Measurements from ENCODE around the gene MAK.
"Not testable (repeated sequence)": the region's sequence is repeated elsewhere in the genome, so short reads cannot be mapped to it uniquely, and the experiment has no call there.

MAK gene, protein sequence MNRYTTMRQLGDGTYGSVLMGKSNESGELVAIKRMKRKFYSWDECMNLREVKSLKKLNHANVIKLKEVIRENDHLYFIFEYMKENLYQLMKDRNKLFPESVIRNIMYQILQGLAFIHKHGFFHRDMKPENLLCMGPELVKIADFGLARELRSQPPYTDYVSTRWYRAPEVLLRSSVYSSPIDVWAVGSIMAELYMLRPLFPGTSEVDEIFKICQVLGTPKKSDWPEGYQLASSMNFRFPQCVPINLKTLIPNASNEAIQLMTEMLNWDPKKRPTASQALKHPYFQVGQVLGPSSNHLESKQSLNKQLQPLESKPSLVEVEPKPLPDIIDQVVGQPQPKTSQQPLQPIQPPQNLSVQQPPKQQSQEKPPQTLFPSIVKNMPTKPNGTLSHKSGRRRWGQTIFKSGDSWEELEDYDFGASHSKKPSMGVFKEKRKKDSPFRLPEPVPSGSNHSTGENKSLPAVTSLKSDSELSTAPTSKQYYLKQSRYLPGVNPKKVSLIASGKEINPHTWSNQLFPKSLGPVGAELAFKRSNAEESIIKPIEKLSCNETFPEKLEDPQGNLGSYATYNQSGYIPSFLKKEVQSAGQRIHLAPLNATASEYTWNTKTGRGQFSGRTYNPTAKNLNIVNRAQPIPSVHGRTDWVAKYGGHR

DNA sequence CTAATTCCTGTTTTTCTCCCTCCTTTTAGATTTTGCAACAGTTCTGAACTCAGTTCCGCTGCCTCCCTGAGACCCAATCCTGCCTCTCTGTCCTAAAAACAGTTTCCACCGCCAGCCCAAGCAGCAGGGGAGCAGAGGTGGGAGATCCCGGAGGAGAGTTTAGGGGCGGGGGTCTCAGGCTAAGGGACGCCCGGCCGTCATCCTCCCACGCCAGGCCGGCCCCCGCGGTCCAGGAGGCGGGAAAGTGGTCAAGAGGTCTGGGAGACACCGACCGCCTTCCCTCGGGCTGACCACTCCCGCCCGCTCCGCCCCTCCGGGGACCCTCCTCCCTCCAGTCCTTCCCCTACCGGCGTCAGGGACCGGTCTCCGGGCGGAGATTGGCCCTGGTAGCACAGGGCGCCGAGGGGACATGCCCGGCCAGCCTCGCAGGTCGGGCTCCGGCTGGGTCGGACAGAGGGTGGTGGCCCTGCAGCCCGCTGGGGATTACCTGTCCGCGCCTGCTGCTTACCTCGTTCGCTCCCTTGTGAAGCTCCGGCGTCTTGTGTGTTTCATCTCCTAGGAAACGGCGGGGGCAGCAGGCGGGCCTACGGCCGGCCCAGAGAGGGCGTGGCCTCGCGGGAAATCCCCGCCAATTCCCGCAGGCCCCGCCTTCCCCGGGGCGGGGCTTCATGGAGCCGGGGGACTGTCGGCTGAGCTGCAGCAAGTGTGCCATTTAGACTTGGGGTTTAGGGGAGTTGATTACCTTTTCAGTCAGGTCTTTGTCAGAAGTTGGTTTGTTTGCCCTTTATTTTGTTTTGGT is at the start of gene MAK:
TSS of gene MAK (minus strand) at position 545 of the 799 bp plus-strand sequence. CDS start 7,891 bp downstream, outside the sequence.
- DNase-seq = peak; percentile 61 to 88

DNA sequence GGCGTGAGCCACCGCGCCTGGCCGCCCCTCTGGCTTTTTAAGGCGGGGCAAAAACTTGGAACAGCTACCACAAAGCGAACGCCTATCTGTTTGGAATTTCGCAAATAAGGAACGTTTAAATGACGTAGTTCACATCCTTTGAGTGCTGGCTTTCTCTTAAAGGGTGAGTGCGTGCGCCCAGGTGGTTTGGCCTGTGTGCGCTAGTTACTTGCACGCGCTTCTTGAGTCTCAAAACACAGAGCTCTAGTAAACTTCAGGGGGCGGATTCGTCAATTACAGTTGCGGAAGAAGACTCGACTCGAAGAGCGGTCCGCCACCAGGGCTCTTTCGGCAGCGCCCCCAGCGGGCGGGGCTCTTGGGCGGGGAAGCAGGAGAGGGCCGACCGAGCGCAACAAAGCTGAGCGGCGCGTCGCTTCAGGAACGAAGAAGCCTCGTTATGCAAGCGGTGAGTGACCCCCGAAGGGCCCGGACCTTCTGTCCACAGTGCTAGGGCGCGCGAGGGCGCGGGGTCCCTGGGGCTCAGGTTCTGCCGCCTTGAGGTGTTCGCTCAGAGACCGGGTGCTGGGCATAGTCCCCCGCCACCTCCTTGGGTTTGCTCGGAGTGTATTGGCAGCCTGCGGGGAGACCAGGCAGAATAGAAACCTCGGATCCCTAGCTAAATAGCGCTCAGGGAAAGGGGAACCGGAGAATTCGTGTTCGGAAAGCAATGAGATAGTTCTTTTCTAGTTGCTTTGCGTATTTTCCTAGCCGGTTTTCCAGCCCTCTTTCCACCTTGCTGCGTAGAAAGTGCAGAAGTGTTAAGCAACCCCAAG is 48.6 kb upstream of the MAK start, which contains the start of gene SYCP2L:
TSS of gene SYCP2L (plus strand) at position 362 of the 812 bp plus-strand sequence. CDS start at position 437, 75 bp downstream.
- DNase-seq = no peak

DNA sequence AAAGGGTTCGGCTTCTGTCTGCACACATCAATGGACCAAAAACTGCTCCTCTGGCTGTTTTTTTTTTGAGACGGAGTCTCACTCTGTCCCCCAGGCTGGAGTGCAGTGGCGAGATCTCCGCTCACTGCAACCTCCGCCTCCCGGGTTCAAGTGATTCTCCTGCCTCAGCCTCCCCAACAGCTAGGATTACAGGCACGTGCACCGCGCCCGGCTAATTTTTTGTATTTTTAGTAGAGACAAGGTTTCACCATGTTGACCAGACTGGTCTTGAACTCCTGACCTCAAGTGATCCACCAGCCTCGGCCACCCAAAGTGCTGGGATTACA is 48.0 kb upstream of the MAK start:
- not testable (repeated sequence) for DNase-seq

DNA sequence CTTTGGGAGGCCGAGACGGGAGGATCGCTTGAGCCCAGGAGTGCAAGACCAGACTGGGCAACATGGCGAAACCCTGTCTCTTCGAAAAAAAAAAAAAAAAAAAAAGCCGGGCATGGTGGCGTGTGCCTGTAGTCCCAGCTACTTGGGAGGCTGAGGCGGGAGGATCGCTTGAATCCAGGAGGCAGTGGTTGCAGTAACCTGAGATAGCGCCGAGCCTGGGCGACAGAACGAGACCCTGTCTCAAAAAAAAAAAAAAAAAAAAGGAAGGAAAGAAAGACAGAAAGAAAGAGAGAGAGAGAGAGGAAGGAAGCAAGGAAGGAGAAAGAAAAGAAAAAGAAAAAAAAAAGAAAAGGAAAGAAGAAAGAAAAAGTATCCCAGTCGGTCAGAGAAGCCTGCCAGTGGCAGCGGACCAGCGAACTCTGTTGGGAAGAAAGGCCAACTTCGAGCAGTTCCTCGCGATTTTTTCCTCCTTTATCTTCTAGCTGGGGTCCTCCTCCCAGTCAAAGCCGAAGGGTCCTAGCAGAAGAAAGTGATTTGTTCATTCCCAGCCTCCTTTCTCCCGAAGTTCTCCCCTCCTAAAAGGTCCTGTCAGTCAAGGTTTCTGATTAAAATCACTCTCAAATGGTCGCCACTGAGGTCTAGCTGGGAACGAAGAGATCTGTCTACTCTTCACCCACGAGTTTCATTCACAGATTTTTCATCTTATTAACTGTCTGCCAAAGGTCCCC is 46.1 kb upstream of the MAK start:
- DNase-seq = no peak

DNA sequence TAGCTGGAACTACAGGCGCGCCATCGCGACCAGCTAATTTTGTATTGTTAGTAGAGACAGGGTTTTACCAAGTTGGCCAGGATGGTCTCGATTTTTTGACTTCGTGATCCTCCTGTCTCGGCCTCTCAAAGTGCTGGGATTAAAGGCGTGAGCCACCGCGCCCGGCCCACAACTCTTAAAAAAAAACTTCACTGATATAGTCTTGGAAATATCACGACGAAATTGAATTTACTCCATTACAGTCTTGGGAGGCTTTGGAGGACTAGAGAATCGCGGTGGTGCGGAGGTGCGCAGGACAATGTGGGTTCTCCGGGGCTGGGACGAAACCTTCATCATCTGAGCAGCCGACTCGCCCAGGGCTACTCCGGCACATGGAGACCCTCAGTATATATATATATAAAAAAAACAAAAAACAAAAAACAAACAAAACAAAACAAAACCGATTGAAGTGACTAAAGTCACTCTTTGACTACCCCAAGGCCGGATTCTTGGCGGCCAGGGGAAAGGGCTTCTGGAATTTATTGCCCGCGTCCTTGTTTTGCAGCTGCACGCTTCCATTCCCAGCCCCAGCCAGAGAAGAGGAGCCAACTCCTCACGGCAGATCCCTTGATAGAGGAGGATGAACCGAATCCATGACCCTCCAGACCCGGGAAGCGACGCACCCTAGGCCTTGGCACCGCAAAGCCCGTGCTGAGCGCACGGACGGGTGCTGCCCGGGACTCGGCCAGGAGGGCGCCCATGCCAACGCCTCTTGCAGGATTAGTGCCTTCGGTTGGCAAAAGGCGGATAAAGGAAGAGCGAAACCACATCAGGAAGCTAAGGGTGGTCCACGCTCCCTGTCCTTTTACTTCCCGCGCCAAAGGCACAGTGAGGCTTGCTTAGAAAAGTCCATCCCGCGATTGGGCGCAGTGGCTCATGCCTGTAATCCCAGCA is 45.2 kb upstream of the MAK start:
- no peak for DNase-seq

DNA sequence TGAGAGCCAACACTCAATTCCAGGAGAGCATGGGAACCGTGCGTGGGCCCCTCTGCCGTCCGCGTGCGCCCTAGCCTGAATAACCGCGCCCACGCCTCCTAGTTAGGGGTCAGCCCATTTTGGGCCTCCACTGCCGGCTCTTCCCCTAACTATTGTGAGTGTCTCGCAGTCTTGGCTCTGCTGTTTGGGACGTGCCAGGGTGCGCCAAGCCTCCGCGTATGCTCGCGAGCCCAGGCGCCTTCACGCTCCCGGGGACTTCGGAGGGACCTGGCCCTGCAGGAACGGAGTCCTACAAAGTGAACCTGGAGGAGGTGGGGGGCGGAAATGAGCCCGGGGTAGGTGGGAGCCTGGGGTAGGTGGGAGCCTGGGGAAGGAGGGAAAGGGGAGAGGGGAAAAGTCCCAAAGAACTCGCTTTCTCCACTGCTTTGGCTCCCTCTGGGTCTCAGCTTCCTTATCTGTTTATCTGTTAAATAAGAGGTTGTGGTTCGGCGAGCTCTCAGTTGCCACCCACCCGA is 44.4 kb upstream of the MAK start:
- DNase-seq = no peak

DNA sequence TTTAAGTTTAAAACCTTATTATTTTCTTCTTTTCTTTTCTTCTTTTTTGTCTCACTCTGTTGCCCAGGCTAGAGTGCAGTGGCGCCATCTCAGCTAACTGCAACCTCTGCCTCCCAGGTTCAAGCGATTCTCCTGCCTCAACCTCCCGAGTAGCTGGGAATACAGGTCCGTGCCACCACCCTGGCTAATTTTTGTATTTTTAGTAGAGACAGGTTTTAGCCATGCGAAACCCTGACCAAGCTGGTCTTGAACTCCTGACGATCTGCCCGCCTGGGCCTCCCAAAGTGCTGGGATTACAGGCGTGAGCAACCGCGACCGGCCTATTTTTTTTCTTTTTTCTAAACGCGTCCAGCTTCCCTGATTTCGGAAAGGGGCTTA is 43.9 kb upstream of the MAK start:
- DNase-seq = not testable (repeated sequence)

DNA sequence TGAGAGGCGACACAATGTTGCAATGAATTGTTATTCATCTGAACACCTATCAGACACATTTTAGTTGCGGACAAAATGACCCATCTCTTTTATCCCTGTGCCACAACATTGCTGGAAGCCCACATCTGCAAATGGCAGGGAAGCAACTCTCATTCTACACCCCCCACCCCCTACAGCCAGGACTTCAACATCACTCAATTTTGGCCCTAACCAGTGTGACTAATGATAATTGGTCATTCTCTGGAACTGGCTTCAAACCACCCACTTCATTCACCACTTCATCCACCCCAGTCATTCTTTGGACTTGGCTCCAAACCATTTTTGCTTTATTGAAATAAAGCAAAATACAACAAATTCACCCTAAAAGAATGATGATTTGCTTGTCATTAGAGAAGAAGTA is 42.0 kb upstream of the MAK start:
- DNase-seq = no peak

DNA sequence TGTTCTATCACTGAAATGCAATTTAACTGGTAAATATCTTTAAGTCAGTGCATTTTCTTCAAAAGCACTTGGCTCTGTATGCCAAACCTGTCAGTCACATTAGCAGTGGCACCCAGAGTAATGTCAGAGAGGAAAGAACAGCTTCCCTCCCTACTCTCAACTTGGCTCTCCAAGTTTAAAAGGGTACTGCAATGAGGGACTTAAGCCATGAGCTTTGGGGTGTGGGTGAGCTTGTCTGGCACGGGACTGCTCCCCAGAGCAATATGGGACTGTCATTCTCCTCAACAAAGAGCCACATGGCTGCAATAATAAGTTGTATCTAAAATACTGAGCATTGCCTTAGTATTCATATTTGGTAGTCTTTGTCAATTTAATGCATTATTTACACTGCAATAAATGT is 39.5 kb upstream of the MAK start:
- no peak for DNase-seq

DNA sequence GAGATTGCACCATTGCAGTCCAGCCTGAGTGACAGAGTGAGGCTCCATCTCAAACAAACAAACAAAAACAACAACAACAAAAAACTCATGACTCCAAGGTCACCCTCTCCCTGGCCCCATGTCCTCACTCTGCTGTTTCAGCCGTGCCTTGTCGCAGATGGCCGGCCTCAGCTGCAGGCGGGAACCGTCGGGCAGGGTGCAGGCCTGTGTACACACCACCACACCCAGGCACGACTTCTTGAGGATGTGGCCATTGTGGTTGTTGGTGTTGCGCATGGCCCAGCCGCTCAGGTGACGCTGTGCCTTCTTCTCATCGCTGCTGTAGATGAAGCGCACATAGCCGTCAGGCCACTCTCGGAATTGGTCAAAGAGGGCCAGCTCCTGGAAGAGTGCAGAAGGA is 38.7 kb upstream of the MAK start:
- DNase-seq = no peak

DNA sequence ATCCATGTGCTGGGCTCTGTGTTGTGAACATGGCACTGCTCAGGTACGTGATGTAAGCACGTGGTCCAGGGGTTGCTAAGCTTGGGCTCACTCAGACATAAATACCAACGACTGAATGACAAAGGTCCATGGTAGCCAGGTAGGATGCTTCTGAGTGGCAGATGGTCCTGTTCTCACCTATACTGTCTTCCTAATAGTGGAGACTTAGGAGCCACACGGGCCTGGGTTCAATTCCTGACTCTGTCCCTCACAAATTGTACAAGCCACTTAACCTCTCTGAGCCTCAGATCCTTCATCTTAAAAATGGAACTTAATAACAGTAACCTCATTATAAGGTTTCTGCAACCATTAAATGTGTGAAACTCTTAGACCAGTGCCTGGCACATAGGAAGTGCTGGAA is 36.7 kb upstream of the MAK start:
- no peak for DNase-seq

DNA sequence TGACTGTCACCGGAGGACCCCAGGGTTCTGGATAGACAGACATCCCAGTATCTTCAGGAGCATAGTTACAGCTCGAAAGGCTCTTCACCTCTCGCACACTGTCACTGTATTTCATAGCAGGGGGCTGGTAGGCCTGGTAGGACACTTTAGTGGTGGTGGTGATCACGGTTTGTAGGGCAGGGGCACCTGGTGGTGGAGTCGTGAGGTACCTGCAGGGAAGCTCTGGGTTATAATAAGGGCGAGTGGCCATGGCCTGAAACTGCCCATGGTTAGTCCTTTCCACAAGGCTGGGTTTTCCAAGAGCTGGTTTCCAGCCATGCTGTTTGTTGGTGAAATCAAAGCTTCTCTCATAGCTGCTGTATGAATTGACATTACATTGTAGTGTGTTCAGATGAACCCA is 35.9 kb upstream of the MAK start:
- no peak for DNase-seq

DNA sequence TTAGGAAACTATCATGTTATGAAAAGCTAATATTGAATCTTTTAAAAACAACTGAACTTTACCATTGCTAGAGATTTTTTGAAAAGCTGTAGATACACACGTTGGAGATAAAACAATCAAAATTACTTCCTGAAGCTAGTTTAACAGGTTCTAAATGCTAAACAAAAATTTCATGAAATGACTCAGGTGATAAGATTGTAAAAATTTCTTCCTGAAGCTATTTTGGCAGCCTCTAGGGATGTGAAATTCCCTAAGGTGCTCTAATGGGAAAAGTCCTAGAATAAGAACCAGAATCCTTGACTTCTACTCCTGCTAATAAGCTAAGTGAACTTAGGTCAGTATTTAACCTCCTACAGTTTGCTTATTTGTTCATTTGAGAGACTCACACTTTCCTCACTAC is 35.0 kb upstream of the MAK start:
- DNase-seq = no peak

DNA sequence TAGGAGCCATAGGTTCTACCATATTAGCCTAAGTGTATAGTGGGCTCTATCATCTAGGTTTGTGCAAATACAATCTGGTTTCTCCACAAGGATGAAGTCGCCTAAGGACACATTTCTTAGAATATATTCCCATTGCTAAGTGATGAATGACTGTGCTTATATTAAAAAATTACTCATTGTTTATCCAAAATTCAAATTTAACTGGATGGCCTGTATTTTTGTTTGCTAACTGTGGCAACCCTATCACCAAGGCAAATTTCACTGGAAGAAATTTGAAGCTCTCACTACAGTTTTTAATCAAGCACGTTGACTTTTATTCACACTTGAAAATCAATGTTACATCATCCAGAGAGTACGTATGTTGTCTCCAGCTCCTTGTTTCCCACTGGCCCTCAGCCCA is 29.6 kb upstream of the MAK start:
- no peak for DNase-seq

DNA sequence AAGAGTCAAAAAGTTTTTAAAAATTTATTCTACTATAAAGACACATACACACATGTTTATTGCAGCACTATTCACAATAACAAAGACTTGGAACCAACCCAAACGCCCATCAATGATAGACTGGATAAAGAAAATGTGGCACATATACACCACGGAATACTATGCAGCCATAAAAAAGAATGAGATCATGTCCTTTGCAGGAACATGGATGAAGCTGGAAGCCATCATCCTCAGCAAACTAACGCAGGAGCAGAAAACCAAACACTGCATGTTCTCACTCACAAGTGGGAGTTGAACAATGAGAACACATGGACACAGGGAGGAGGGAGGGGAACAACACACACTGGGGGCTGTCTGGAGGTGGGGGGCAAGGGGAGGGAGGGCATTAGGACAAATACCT is 28.4 kb upstream of the MAK start:
- not testable (repeated sequence) for DNase-seq

DNA sequence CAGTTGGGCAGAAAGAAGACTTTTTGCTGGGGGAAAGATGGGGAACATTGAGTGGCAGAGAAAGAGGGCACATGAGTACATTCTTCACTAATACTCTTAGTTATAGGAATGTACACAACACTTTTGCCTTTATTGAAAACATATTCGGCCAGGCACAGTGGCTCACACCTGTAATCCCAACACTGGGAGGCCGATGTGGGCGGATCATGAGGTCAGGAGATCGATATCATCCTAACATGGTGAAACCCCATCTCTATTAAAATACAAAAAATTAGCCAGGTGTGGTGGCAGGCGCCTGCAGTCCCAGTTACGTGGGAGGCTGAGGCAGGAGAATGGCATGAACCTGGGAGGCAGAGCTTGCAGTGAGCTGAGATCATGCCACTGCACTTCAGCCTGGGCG is 24.7 kb upstream of the MAK start:
- not testable (repeated sequence) for DNase-seq

DNA sequence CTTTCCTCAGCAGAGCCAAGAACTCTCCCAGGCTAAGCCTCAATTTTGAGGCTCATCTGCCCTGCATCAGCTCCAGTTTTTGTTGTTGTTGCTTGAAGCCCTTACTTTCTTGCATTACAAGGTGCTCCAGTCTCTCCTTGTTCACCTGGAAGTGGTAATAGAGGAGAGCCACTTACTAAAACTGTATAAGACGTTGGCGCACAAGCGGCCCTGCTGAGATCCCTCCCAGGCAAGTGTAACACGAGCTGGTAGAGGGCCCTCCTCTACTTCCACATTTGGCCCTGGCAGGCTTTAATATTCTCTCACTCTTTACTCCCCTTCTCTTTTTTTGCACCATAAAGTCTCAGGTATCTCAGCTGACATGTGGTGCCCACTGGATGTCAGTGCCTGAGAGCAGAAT is 24.0 kb upstream of the MAK start:
- peak; percentile 7 to 57 for DNase-seq

DNA sequence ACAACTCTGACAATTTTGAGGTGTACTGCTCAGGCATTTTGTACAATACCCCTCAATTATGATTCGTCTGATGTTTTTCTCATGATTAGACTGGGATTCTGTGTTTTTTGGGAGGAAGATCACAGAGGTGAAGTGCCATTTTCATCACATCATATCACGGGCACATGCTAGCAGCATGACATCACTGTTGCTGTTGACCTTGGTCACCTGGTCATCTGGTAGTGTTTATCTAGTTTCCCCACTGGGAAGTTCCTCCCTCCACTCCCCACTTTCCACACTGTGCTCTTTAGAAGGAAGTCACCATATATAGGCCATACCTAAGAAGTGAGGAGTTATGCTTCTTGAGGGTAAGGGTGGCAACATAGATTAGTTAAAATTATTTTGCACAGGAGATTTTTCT is 22.7 kb upstream of the MAK start:
- DNase-seq = no peak

DNA sequence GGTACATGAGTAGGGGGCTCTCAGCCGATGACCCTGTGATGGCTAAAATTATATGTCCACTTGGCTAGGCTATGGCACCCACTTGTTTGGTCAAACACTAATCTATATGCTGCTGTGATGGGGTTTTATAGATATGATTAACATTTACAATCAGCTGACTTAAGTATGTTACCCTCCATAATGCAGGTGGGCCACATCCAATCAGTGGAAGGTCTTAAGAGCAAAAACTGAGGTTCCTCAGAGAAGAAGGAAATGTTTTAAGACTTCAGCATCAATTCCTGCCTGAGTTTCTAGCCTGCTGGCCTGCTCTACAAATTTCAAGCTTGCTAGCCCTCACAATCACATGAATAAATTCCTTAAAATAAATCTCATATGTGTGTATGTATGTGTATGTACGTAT is 18.9 kb upstream of the MAK start:
- no peak for DNase-seq

DNA sequence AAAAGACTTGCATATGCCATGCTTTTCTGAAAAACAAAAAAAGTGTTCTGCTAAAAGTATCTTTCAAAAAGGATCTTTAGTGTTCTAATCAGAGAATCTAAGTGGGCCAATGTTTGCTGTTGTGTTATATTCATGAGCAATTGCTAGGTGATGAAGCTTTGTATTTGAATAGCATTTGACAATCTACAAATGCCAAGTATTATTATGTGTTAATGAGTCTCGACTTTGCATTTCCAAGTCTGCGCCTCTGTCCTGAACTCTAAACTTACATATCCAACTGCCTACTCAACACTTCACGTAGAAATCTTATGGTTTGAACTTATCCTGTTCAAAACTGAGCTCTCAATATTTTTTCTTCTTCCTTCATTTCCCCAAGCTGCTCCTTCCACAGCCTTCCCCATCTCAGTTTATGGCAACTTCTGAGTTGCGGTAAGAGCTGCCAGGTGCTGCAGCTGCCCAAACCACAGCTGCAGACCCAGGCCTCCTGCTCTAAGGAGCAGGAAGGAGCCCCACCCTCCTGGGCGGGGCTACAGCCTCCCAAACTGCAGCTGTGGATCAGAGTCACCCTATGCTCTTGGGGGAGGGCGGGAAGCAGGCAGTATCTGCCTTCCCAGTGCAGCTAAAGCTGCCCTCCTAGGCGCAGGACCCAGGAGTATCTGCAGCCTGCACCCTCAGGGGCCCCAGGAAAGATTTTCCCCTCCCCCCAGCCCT is 16.7 kb upstream of the MAK start:
- DNase-seq = no peak
